Measurements from ENCODE around the gene CDK4. TPM values are rescaled to one million over a fixed set of nuclear protein-coding genes. Genes with fewer than 3 reads are reported as not detected.

Gene CDK4
- total RNA-seq = 10 to 100 TPM; 38.4 to 46.0 TPM
- long read RNA-seq, transcript CDK4-201 (8 exons, 2,076 nt) = major isoform, 52 of 57 reads
- long read RNA-seq, partial matches to known transcripts = 2 of 57 reads
- long read RNA-seq, other reads (novel, unspliced or antisense) = 3 of 57 reads

GRCh38 chr12:57751788-57752667 lies at the start of gene CDK4:
Gene CDK4, minus strand, starts transcription at chr12:57752310. Its CDS starts 593 bp downstream, at chr12:57751717.
- DNase-seq (peak; percentile 99 to 100), ATAC-seq (peak; percentile 73)
- intact Hi-C loops (cut with DNase I, micrococcal nuclease) = no loop called here

- no peak for ATAC-seq
- intact Hi-C loops (cut with DNase I, micrococcal nuclease) = no loop called here
- no peak for DNase-seq
Observed at GRCh38 chr12:57800965-57801364, 48.9 kb upstream of the CDK4 start.

DNA sequence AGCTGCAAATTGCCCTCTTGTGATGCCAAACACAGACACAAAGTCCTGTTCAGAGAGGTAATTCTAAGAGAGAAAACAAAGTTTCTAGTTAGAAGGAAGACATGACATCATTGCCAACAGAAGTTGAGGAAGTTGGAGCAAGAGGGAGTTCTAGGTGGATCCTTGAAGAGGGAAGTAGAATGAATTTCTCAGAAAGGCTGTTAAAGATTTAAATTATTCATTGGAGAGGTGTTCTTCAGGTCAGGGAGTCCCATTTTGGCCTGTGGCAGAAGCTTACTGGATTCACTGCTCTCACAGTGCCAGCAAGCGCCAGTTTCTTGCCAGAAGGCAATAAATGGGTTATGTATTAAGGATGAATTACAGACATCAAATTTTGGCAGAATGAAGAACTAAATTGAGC lies 45.8 kb upstream of the CDK4 start:
- no peak for DNase-seq
- ATAC-seq = peak; percentile 16
- intact Hi-C loops (cut with DNase I, micrococcal nuclease) = no loop called here

- intact Hi-C loops (cut with DNase I, micrococcal nuclease) = no loop called here
- no peak for ATAC-seq
- DNase-seq = no peak
Observed at GRCh38 chr12:57796996-57797395, 44.9 kb upstream of the CDK4 start.

GRCh38 chr12:57795354-57795753 lies 43.2 kb upstream of the CDK4 start:
- intact Hi-C loops (cut with DNase I, micrococcal nuclease) = no loop called here

DNA sequence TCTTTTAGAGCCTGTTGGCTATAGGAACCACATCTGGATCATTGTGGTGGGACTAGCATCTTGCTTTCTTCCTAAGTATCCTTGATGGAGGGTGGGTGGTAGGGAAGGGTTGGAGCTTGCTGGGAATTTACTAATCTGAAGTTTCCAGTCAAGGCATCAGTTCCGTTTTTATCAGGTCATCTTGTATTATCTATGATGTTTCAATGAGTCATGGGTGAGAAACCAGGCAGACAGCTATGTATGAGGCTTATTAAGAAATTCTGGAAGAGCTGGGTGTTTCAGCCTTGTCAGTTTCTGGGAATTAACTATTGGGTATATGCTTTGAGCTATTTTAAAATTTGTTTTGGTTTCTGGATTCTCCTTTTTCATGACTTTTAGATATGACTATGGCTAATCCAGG lies 41.8 kb upstream of the CDK4 start:
- ATAC-seq (no peak), DNase-seq (no peak)
- intact Hi-C loops (cut with DNase I, micrococcal nuclease) = no loop called here

More at GRCh38 chr12:57795354-57795753, 43.2 kb upstream of the CDK4 start:
- DNase-seq (no peak), ATAC-seq (no peak)

- intact Hi-C loops (cut with DNase I, micrococcal nuclease) = no loop called here
Observed at GRCh38 chr12:57783861-57784260, 31.8 kb upstream of the CDK4 start.

GRCh38 chr12:57783466-57783801 lies 31.3 kb upstream of the CDK4 start:
- intact Hi-C loops (cut with DNase I, micrococcal nuclease) = no loop called here
- no peak for ATAC-seq
- DNase-seq = no peak

More at GRCh38 chr12:57783861-57784260, 31.8 kb upstream of the CDK4 start:
- ATAC-seq (no peak), DNase-seq (no peak)

GRCh38 chr12:57782608-57783465 lies 30.7 kb upstream of the CDK4 start, which contains the start of gene TSFM:
Gene TSFM, plus strand, starts transcription at chr12:57782787. Its CDS starts 15 bp downstream, at chr12:57782802.
- intact Hi-C loops (cut with DNase I, micrococcal nuclease) = no loop called here
- DNase-seq (peak; percentile 94 to 99), ATAC-seq (peak; percentile 94)

GRCh38 chr12:57782243-57782607 lies 30.1 kb upstream of the CDK4 start:
- DNase-seq = no peak
- no peak for ATAC-seq
- intact Hi-C loops (cut with DNase I, micrococcal nuclease) = no loop called here

GRCh38 chr12:57781801-57782200 lies 29.7 kb upstream of the CDK4 start:
- ATAC-seq = no peak
- no peak for DNase-seq
- intact Hi-C loops (cut with DNase I, micrococcal nuclease) = no loop called here

GRCh38 chr12:57781244-57781643 lies 29.1 kb upstream of the CDK4 start:
- intact Hi-C loops (cut with DNase I, micrococcal nuclease) = no loop called here
- DNase-seq (no peak), ATAC-seq (no peak)

DNA sequence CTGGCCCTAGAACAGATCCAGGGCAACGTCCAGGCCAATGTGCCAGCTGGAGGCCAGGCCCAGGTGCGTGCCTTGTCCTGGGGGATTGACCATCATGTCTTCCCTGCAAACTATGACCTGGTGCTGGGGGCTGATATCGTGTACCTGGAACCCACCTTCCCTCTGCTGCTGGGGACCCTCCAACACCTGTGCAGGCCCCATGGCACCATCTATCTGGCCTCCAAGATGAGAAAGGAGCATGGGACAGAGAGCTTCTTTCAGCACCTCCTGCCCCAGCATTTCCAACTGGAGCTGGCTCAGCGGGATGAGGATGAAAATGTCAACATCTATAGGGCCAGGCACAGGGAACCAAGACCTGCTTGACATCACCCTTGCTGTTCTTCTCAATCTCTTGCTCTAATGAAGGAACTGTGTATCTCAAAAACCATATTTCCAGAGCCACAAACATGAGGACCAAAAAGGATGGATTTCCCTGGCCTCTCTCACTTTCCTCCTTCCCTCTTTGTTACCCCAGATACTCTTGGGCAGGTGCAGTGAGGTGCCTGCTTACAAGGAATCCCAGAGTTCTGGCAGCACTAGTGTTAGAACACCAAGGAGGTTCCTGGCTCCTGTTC lies 28.3 kb upstream of the CDK4 start:
- intact Hi-C loops (cut with DNase I, micrococcal nuclease) = no loop called here
- DNase-seq (no peak), ATAC-seq (no peak)

- DNase-seq (no peak), ATAC-seq (no peak)
- intact Hi-C loops (cut with DNase I, micrococcal nuclease) = no loop called here
Observed at GRCh38 chr12:57779736-57780135, 27.6 kb upstream of the CDK4 start.

DNA sequence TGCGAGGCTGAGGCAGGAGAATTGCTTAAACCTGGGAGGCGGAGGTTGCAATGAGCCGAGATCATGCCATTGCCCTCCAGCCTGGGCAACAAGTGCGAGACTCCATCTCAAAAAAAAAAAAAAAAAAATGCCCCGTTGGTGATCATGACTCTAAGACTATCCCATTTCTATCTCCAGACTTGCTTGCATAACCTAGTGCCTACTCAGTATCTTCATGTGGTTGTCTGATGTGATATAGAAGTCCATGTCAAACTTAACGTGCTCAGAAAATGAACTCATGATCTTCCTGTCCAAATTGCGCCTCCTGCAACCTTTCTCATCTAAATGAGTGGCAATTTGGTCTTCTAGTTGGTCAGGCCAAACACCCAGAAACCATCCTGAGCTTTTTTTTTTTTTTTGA lies 25.8 kb upstream of the CDK4 start:
- DNase-seq (no peak), ATAC-seq (no peak)
- intact Hi-C loops (cut with DNase I, micrococcal nuclease) = no loop called here

DNA sequence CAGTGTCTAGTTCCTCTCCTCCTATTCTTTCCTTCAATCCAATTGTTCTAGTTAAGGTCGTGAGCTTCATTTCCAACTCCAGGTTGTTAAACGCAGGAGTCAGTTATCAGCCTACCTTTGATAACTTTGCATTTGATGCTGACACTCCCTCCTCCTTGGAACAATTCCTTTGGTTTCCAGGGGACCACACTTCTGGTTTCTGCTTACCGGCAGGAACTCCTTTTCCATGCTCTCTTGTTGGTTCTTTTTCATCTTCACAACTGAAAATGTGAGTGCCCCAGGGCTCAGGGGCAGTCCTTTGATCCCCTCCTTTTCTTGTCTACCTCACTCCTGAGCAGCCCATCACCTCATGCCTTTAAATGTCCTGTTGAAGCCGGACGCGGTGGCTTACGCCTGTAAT lies 25.3 kb upstream of the CDK4 start:
- DNase-seq = no peak

DNA sequence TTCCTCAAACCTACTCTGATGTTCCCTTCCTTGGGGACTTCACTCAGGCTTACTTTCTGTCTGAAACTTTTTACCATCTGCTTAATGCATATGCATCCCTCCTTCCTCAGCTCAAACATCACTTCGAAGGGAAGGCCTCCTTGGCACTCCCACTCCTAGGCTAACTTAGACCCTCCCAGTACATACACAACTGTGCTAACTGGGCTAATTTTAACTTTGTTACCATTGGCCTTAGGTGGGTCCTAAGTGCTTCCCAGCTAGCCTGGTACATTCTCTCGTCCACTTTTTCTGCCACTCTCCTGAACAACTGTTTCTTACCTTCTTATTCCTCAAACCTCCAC lies 24.1 kb upstream of the CDK4 start:
- ATAC-seq (no peak), DNase-seq (no peak)
- intact Hi-C loops (cut with DNase I, micrococcal nuclease) = no loop called here

More for the DNA sequence above, 25.3 kb upstream of the CDK4 start:
- intact Hi-C loops (cut with DNase I, micrococcal nuclease) = no loop called here
- ATAC-seq = no peak

GRCh38 chr12:57775563-57776246 lies 23.6 kb upstream of the CDK4 start:
- DNase-seq (no peak), ATAC-seq (no peak)
- intact Hi-C loops (cut with DNase I, micrococcal nuclease) = no loop called here

GRCh38 chr12:57775044-57775443 lies 22.9 kb upstream of the CDK4 start:
- ATAC-seq (no peak), DNase-seq (no peak)
- intact Hi-C loops (cut with DNase I, micrococcal nuclease) = no loop called here

All from left colon (tissue), 2 donors.